ENCODE data around the gene TCFL5.

TCFL5 gene

DNA sequence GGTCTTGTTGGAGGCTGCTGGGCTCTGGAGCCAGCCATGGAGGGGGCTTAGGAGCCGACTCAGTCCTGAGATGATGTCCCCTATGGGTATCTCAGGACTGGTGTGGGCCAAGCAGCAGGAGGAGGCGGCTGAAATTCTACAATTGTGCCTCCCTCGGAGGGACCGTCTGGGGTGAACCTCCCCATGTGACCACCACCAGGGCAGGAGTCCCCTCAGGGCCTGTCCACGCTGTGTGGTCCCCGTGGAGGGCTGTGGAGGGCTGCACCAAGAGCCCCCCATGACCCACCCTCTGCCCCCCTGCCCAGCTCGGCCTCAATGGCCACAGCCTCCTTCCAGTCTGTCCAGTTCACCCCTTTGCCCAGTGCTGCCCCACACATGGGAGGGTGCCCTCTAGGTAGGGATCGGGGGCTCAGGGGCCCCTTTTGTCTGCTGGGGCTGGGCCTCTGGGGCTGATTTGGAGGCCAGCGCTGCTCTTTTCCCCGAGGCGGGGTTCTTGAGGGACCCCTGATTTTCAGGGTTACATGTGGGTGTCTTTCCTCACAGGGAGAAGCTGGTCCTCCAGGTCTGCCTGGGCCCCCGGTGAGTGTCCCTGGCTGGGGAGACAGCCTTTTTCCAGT, 43.5 kb downstream of the TCFL5 start:
- TF ChIP-seq, protein P1, sequence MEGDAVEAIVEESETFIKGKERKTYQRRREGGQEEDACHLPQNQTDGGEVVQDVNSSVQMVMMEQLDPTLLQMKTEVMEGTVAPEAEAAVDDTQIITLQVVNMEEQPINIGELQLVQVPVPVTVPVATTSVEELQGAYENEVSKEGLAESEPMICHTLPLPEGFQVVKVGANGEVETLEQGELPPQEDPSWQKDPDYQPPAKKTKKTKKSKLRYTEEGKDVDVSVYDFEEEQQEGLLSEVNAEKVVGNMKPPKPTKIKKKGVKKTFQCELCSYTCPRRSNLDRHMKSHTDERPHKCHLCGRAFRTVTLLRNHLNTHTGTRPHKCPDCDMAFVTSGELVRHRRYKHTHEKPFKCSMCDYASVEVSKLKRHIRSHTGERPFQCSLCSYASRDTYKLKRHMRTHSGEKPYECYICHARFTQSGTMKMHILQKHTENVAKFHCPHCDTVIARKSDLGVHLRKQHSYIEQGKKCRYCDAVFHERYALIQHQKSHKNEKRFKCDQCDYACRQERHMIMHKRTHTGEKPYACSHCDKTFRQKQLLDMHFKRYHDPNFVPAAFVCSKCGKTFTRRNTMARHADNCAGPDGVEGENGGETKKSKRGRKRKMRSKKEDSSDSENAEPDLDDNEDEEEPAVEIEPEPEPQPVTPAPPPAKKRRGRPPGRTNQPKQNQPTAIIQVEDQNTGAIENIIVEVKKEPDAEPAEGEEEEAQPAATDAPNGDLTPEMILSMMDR (IDR thresholded peaks at IDR 0.05; ENCODE audit: insufficient read depth, low read depth, low read length, missing control alignments): no peak
- H3K4me3 ChIP-seq (ENCODE audit: low read depth, low read length): no peak overlapping the region
- no peak for DNase-seq (ENCODE audit: low read depth)

DNA sequence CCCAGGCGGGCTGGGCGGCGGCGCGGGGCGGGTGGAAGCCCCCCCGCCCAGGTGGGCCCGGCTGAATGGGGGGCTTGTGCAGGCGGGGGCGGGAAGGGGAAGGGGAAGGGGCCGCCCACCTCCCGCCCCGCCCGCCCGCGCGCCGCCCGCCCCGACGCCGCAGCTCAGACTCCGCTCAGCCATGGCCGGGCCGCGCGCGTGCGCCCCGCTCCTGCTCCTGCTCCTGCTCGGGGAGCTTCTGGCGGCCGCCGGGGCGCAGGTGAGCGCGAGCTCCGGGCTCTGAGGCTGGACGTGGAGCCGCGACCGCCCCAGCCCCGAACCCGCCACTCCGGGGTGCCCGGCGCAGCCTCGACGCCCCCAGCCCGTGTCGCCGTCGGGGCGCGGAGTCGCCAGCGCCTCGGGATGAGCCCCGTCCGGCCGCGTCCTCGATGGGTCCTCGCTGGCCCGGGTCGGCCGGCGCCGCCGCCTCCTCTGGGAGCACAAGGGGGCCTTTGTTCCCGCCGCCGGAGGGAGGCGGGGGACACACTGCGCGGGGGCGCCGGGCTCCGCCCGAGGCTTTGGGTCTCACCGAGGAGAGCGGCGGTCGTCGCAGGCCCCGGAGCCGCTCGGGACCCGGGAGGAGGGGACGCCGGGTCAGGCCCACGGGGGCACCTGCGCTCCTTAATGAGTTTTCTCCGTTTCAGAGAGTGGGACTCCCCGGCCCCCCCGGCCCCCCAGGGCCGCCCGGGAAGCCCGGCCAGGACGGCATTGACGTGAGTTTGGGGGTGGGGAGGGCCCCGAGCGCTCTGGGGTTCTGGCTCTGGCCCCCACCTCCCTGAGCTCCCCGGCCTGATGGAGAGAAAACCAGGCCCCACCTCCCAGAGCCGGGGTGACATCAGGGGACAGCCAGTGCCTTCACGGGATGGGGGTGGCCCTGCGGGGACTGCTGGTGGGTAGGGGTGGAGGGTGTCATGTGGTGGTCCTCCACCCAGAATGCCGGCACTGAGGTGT, 44.4 kb downstream of the TCFL5 start, which contains the start of gene COL9A3:
Gene COL9A3, plus strand, starts transcription at position 167 of the 990 bp plus-strand sequence. Its CDS starts 15 bp downstream, at position 182.
- H3K4me3 ChIP-seq (ENCODE audit: low read depth, low read length): no peak within 1 kb of the TSS
- TF ChIP-seq, protein P1 (IDR thresholded peaks at IDR 0.05; ENCODE audit: insufficient read depth, low read depth, low read length, missing control alignments): no peak
- DNase-seq (ENCODE audit: low read depth): no peak

DNA sequence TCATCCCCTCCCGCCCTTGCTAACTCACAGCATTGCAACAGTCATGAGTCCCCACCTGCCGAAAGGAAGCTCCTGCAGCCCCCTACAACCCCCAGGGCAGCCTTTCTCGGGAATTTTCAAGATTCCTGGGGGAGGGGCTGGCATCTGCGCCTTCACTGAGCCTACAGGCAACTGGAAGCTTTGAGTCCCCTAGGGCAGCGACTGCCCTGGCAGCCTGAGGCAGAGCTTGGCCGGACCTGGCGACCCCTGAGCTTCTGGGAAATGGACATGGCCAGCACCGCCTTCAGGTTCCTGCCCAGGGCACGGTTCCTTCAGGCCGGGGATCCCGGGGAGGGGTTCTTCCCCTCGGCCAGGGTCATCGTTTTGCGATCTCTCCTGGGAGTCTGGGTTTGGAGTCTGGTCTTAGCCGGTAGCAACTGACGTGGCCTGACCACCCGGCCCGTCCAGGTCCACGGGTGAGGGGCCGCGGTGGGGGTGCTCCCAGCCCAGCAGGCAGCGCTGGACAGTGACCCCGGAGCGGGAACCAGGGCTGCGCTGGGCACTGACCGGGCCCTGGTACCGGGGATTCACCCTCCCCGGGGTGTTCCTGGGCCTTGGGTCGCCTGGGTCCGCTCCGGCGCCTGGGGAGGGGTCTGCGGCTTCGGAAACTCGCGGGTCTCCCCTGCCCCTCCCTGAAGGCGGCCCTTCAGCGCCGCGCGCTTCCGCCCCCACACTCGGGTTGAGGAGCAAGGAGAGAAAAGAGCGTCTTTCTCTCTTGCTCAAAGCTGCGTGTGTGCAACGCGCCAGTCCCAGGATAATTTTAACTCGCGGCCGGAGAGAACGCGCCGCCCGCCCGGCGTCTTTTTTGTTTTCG, 45.4 kb downstream of the TCFL5 start:
- H3K4me3 ChIP-seq (ENCODE audit: low read depth, low read length): no peak overlapping the region
- TF ChIP-seq, protein P1 (IDR thresholded peaks at IDR 0.05; ENCODE audit: insufficient read depth, low read depth, low read length, missing control alignments): no peak
- no peak for DNase-seq (ENCODE audit: low read depth)

DNA sequence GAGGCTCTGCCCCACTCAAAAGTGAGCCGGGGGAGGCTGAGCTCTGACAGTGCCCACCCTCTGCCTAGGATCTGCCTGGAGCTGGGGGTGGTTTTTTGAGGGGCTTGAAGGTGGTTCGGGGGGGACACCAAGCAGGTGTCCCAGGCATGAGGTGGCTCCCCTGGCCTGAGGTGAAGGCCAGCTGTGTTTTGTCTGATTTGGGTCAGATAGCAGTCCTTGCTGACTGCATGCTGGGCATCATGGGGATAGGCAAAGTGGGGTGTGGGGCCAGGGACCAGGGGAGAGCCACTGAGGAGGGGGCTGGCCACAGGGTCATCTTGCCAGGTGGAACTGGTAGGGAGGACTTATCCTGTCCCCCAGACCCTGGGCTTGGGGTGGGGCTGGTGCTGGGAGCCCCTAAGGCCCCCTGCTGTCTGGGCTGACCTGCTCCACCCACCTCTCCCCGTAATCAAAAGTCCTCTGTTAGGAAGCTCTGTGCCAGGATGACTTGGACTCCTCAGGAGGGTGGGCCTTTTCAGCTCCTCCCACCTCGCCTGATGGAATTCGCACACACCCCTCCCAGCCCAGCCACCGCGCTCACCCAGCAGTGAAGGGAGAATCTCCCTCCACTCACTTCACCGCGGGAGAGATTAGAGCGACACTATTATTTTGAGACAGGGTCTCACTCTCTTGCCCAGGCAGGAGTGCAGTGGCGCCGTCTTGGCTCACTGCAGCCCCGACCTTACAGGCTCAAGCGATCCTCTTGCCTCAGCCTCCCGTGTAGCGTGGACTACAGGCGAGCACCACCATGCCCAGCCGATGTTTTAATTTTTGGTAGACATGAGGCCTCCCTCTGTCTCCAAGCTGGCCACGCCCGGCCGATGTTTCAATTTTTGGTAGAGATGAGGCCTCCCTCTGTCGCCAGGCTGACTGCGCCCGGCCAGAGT, 46.3 kb downstream of the TCFL5 start:
- TF ChIP-seq, protein P1 (IDR thresholded peaks at IDR 0.05; ENCODE audit: insufficient read depth, low read depth, low read length, missing control alignments): no peak
- DNase-seq (ENCODE audit: low read depth): no peak
- H3K4me3 ChIP-seq (ENCODE audit: low read depth, low read length): no peak overlapping the region

DNA sequence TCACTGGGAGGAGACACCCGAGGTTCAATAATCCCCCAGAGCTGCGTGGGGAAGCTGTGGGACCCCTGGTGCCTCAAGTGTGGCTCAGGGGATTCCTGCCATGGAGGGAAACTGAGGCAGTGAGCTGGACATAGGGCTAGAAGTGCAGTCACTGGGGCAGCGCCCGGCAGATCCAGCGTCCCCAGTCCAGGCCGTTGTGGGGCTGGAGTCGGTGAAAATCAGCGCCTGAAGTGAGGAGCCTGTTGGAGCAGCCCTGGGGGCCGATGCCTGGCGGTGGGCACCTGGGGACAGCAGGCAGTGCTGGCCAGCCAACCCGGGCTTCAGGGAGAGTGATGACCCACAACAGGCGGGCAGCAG, 46.9 kb downstream of the TCFL5 start:
- TF ChIP-seq, protein P1 (IDR thresholded peaks at IDR 0.05; ENCODE audit: insufficient read depth, low read depth, low read length, missing control alignments): no peak
- DNase-seq (ENCODE audit: low read depth): no peak
- no peak overlapping the region for H3K4me3 ChIP-seq (ENCODE audit: low read depth, low read length)

Data from GM12865 (cell line).